HG03045 (cell line): Measurements from ENCODE around the gene PGF.

ENCODE experiments used
- ATAC-seq: cut with Tn5 transposase; IDR thresholded peaks from one replicate; pipeline ENCODE4 v1.9.1; 2021; ENCODE audit warnings: mild to moderate bottlenecking, moderate library complexity; ENCODE audit not compliant: unreplicated experiment

PGF gene

DNA sequence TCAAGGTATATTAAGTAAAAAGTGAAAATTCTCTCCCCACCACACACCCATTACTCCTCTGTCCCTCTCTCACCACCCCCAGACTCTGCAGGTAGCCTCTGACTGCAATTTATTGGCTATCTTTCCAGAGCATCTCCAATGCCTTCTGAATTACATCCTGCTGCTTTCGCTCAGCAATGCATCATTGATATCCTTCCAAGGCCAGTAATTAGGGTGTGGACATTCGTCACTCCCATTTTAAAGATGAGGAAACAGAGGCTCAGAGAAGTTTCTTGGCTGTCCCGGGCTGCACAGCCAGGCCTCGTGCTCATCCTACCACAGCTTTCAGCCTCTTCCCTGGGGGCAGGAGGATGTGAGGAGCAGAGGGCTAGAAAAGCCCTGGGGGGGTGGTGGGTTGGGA is 23.6 kb upstream of the PGF start:
- no peak for ATAC-seq

DNA sequence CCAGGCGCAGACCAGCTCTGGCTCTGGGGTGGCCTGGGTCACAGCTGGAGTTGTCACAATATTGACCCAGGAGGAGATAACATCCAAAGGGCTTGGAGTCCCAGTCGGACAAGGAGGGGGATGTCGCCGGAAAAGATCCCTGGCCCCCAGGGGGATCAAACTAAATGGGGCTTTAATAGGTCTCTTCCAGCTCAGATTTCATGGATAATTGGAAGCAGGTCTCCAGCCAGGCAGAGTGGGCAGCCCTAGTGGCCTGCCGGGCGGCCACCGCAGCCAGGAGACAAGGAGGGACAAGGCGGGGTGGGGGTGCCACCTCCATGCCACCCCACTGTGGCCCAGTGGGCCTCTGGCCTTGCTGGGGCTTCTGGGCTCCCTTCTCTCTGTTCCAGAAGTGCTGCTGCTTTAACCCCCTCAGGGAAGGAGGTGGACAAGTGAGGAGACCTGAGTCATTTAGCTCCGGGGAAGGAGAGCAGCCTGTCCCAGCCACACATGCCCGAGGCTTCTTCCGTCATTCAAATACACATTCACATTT is 23.1 kb upstream of the PGF start:
- no peak for ATAC-seq

DNA sequence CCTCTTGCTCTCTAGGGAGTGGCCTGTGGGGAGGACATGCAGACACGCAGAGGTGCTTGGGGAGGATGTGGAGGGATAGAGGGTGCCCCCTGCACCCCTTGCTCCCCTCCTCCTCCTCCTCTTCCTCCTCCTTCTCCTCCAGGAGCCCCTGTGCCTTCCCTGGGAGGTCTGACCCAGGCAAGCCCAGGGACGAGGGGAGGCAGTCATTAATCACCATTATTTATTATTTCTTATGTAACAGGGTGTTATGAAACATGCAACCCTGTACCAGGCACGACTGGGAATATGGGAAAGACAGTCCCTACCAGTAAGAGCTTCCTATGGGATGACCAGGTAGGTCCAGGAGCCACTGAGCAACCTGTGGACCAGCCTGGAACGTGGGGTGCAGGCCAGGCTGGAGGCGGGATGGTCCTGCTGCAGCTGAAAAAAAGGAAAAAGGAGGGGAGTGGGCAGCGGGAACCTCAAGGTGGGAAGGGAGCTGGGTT is 22.5 kb upstream of the PGF start:
- no peak for ATAC-seq

DNA sequence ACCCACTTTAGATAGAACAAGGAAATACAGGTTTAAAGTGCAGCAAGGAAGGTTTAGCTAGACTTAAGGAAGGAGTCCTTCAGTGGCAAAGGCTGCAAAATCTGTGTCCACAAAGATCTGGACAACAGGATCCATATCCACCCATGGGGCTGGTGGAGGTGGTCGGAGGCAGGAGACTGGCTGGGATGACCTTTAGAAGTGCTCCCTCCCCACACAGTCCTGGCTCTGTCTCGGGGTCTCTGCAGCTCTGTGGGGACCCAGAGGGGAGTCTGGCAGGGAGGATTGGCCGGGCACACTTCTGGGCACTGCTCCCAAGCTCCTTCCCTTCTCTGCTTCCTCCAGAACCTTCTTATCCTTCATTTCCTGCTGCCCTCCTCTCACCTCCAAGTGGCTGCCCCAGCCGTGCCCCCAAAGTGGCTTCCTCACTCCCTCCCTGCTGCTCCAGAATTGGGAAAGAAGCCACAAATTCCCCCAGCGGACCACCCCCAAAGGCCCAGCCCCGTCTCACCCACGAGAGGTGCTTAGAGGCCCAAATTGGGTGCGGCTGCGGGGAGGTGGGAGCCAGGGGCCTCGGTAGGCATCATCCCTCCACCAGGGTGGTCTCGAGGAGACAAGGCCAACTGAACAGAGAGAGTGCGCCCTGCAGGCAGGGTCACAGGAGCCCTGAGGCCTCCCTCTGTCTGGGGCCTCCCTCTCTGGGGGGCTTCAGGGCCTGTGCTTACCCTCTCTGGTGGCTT is 21.9 kb upstream of the PGF start:
- no peak for ATAC-seq

DNA sequence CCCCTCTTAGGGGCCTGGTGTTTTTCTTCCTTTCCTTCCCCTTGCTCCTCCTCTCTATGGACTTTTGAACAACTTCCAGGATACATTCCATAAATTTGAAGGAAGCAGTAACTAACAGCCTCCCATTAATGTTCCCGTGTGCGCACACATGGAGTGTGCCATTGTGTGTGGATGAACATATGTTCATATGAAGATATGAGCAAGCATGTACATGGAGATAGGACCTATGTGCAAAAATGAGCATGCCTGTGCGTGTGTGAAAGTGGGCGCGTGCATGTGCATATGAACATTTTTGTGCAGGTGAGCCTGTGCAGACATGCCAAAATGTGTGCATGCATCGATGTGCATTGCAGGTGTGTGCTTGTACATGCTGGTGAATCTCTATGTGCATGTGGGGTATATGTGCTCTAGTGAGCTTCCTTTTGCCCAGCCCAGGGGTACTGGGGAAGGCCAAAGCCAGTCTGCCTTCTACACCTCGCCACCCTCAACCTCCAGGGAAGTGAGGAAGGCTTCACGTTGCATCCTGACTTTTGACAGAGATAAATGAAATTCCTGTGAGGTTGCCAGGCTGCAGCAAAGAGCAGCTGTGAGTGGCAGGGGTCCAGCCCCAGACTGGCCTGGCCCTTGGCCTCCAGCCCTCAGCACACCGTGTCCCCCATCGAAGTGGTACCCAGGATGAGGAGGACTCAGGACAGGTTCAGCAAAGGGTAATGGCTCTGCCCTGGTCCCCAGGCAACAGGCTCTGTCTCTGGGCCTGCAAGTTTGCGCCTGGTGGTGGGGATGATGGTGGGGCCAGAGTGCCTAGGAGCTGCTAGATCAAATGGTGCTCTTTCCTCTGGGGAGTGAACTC is 21.1 kb upstream of the PGF start:
- no peak for ATAC-seq

DNA sequence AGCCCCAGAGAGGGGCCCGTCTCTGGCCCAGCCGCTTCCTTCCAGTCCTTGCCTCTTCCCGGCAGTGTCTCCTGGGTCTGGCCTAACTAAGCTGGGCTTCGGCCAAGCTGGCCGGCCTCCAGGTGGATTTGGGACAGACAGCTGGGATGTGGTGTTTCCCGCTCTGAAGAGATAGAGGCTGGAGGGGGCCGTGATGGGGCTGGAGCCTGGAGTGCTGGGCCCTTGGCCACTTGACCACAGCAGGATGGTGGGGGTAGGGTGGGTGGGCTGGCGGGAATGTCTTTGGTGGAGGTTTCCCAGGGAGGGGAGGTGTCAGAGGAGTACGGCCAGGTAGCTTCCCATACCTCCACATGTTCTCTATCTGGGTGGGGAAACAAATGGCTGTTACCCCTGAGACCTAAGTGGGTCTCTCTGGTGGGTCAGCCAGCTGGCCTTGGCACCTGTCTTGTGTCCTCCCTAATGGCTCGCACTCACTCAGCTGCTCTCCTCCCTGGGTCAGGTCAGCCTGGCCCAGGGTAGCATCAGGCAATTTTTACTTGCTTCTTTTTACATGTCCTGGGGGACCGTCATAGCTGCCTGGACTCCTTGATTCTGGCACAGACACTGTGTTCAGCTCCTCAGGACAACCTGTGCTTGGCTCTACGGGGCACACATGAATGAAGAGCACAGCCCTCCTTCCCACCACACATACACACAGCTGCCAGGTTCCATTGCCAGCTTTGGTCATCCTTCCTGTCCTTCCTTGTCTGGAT is 19.8 kb upstream of the PGF start:
- ATAC-seq = no peak

DNA sequence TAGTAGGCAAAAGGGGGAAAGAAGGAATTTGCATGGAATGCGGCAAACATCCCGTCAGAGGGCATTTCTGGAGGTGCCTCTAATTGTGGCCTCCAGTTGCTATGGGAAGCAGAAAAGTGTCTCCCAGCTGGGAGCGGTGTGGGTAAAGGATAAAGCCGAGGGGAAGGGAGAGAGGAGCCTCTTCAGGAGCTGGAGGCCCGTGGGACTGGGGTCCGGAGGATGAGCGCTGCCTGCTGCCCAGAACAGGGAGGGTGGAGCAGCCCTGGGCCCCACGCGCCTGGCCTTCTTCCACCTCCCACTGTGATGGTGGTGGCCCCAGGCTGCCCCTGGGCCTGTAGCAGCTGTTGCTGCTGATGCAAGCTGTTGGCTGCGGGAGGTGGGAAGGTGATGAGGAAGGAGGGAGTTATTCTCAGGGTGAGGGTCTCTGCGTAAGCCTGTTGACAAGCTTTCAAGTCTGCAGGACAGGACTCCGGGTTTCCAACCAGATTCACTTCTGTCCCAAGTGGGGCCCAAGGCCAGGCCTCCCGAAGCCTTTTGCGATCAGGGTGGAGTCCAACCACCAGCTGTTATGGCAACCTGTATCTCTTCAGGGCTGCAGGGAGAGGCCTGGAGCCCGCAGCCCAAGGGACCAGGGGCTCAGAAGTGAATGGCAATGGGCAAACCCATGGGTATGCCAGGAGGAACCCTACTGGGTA is 19.1 kb upstream of the PGF start:
- ATAC-seq = no peak

DNA sequence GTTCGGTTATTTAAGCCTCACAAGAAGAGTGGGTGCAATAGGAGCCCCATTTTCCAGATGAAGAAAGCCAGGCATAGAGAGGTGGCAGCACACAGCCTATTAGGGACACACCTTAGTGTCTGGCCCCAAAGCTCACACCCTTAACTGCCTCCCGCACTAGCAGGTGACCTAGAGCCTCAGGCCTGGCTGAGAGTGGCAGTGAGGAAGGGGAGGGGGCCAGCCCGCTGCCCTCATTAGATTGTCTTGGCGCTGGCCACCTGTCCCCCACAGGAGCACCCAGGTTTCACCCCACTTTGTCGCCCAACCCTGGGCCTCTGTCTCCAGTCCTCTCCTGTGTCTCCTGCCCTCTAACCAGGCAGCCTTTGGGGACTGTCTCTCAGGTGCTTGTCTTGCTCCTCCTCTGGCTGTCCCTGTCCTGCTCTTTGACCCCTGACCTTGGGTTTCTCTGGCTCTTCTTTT is 18.5 kb upstream of the PGF start:
- ATAC-seq = no peak

DNA sequence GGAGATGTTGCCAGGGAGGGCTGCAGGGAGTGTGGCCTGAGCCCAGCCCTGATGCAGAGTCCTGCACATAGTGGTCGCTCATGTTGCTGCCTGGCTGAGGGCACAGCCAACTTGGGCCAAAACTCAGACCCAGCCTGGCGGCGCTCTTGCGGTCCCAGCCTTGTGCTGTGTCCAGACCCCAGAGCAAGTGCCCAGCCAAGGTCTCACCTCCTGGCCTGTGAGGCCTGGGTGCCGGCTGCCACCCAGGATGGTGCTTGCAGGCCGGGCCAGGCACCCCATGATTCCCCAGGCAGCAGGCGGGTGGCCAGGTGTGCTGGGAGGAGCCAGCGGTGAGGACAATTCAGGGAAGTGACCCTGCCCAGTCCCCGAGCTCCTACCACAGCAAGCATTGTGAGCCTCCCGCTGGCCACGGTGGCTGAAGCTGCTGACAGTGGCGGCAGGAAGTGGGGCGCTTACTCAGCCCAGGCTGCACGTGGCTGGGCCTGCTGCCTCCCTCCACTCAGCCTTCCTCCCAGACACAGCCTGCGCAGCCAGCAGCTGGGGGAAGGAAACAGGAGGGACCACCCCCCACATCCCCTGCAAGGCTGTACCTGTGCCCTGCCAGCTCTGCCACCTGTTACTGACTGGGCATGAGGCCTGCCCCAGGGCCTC is 17.7 kb upstream of the PGF start:
- ATAC-seq = no peak

DNA sequence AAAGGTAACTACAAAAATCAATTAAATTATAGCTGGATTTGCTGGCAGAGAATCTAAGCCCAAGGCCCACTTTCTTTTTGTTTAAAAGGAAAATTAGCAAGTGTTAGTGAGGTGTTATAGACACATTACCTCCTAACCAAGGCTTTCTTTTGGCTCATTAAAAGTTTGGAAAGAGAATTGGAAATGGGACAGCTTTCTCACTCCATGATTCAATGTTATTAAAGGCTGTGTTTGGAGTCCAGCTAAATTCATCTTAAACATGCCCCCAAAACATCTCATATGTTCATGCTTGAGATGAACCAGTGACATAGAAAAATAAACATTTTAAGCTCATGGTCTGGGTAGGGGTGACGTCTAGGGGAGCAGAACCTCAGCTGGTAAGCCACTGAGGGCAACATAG is 13.4 kb upstream of the PGF start:
- ATAC-seq = no peak

DNA sequence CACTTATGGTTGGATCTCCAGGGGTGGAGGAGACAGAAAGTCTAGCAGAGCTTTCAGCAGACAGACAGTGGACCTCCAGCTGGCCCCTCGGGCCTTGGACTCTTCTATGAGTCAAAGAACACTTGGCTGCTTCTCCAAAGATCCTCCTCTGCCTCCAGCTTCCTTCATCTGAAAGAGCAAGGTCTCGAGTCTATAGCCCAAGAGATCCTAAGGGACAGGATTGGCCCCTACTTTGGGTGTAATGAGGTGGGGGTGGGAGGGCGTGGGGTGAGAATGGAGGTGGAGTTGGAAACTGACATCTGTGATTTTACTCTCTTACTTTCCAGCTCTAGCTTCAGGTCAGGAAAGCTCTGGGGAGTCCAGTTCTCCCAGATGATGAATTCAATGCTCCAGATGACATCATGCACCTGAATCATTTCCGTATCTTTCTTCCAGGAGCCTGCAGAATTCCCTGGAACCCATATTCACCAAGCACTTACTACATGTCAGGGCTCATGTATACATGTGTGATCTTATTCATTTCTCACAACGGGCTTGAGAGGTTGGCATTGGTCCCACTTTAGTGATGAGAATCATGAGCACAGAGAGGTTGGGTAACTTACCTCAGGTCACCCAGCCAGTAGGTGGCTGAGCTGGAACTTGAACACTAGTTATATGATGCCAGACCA is 10.2 kb upstream of the PGF start:
- ATAC-seq = no peak

DNA sequence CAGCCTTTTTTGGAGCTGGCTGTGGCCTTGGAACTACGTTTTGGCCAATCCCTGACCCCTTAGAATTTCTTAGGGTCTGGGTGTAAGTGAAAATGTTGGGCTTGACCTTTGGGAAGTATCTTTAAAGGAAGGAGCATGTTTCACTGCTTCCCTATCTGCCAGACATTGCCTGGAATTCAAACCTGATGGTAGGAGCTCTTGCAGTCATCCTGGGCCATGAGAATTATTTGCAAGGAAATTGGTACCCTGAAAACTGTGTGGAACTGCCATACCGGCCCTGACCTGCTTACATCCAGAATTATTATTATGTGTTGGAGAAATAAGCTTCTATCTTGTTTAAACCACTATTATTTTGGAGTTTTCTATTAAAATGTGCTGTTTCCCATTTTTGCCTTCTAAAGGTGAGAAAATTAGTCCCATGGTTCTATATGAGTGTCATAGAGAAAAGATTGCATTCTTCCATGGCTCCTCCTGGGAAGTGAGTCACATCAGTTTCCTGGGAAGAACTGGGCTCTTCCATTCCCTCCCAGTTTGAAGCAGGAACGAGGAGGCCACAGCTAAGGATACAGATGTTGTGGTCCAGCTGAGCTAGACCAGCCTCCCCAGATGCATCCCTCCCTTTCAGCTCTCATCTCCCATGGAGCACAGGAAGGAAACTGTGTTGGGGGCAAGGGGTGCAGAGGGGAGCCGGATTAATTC is 9.5 kb upstream of the PGF start:
- ATAC-seq = no peak

DNA sequence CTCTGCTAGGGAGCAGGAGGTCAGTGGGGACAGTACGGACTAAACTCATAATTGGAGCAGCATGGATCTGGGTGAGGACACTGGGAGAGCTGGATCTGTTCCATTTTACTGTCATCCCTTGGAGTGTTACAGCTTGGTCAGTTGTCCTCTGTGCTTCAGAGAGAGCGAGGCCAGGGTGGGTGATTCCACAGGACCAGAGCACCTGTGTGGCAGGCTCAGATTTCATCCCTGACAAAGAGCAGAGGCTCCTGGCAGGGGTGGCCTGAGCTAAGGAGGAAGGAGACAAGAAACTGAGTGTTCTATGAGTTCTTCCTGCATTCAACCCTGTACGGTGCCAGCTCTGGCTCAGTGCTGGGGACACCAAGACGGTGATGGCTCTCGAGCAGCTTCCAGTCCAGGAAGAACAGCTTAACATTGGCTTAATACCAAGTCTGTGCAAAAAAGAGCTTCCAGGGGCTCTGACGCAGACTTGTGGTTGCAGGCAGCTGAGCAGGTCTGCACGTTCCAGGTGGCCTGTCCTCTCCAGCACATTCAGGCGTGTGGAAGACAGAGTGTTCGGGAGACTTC is 8.4 kb upstream of the PGF start:
- no peak for ATAC-seq

DNA sequence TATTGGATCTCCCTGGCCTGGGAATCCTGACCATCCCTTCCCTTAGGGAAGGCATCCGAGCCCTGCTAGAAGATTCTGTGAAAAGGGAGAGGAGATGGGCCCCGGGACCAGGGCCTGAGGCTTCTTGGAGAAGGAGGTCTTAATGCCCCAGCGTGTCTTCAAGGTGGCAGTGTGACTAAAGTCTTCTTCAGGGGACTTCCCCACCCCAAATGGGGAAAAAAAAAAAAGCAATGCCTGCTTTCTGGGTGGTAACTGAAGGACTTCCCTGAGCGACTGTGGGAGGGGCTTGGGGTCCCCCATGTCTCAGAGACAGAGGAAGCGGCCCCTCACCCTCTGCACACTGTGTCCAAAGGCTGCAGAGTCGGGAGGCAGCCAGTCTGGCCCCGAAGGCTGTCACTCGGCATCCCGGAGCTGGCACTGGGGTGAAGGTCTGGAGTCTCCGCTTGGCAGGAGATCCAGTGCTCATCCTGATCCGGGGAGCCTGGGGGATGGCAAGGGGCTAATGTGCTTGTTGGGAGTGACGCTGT is 7.8 kb upstream of the PGF start:
- ATAC-seq = no peak

DNA sequence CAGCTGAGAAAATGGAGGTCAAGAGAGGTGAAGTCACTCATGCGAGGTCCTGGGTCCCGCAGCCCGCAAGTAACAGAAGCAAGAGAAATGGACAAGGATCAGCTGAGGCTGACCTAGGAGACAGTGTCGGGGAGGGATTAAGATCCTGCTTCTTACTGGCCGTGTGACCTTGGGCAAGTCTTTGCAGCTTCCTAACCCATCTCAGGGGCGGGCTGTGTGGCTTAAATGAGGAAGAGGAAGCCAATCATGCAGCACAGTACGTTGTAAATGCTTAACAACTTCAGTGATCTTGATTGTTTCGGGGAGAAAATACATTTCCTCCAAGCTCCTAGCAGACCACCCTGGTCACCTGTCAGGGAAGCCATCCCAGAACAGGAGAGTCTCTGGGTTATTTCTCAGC is 7.1 kb upstream of the PGF start:
- no peak for ATAC-seq

DNA sequence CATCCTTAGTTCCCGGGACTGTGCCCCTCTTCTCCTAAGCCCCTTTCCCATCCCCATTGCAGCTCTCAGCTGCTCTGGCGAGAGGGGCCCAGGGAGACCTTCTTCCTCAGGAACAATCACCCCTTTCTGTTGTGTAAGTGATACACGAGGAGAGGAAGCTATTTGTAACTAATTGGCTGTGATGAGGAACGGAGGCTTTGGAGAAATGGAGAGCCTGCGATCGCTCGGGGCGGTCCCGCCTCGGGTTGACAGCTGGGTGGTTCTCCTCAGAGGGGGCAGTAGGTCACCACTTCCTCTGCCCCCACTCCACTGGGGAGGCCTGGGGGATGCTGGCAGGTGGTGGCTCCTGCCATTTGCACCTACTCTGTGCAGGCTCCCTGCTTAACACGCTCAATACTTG is 6.6 kb upstream of the PGF start:
- no peak for ATAC-seq

DNA sequence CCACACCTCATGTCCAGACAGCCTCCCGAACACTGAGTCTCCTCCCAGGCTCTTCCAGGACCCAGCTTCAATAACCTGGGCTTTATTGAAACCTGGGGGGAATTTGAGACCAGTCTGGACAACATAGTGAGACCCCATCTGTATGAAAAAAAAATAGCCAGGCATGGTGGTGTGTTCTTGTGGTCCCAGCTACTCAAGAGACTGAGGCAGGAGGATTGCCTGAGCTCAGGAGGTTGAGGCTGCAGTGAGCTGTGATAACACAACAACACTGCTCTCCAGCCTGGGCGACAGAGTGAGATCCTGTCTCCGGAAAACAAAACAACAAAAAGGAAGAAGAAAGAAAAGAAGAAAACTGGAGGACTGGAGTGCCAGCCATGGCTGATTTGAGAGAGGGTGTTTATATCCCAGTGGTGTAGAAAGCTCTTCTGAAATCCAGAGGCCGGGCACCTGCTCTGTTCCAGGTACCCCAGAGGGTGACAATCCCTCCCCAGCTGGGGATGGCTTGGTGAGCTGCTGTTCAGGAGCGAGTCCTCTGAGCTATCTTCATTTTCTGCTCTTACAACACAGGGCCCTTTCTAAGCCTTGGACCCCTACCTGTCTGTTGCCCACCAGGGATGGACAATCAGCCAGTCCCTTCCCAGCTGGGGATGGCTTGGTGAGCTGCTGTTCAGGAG is 6.0 kb upstream of the PGF start:
- no peak for ATAC-seq

DNA sequence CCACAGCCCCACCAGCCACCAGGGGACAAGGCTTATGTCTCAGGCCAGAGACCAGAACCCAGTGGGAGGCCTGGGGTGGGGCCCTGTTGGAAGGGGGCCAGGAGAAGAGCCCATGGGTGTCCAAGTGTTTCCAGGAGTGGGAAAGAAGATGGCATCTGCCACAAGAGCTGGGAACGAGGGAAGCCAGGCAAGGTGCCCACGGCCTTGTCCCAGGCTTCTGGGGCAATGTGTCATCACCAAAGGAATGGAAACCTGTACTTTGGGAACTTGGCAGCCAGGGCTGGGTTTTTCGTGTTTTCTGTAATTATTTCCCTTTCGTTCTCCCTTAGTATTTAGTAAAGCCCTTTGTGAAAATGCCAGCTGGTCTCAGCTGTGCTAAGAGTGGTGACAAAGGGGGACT is 5.3 kb upstream of the PGF start:
- no peak for ATAC-seq
